Lung (tissue), 12 donors: Measurements from ENCODE around the gene CYP2A13. TPM values are rescaled to one million over a fixed set of nuclear protein-coding genes. Genes with fewer than 3 reads are reported as not detected.

Experiments used
- ATAC-seq: fragments of 200-7000 bp; cut with Tn5 transposase; one replicate; pipeline ENCODE4 v1.9.1; 2020; ENCODE audit warnings: moderate number of reproducible peaks; ENCODE audit not compliant: insufficient read depth, low FRiP score
- DNase-seq, 3 donors: peaks; one replicate each; pipeline ENCODE4 v3.0.0-alpha.2; 2013 to 2017
- H3K27ac ChIP-seq, 2 donors: one replicate each; pipeline ENCODE4 v1.5.1; 2013; ENCODE audit warnings: mild to moderate bottlenecking in 2 of 2, moderate library complexity in 2 of 2, control low read depth in 1 of 2, inconsistent platforms in 1 of 2, low read depth in 1 of 2, low read length in 1 of 2
- H3K27me3 ChIP-seq, 3 donors: one replicate each; pipeline ENCODE4 v1.5.1; 2013; ENCODE audit warnings: low read length in 2 of 3; ENCODE audit not compliant: control insufficient read depth in 3 of 3, insufficient read depth in 3 of 3
- H3K36me3 ChIP-seq, 4 donors: one replicate each; pipeline ENCODE4 v1.5.1; 2013; ENCODE audit warnings: low read length in 4 of 4, mild to moderate bottlenecking in 1 of 4, moderate library complexity in 1 of 4; ENCODE audit not compliant: control insufficient read depth in 4 of 4, insufficient read depth in 4 of 4
- H3K4me1 ChIP-seq, 5 donors: one replicate each; pipeline ENCODE4 v1.5.1; 2013; ENCODE audit warnings: low read length in 5 of 5, mild to moderate bottlenecking in 2 of 5, moderate library complexity in 1 of 5; ENCODE audit not compliant: control insufficient read depth in 5 of 5, insufficient read depth in 5 of 5
- H3K4me3 ChIP-seq: one replicate; pipeline ENCODE4 v1.5.1; 2013; ENCODE audit warnings: mild to moderate bottlenecking, control low read depth, moderate library complexity
- H3K9ac ChIP-seq, 2 donors: one replicate each; pipeline ENCODE4 v1.5.1; 2013; ENCODE audit warnings: low read length in 2 of 2, control low read depth in 1 of 2; ENCODE audit not compliant: insufficient read depth in 1 of 2
- H3K9me3 ChIP-seq, 4 donors: one replicate each; pipeline ENCODE4 v1.5.1; 2013; ENCODE audit warnings: low read length in 3 of 4, mild to moderate bottlenecking in 1 of 4, moderate library complexity in 1 of 4; ENCODE audit not compliant: control insufficient read depth in 4 of 4, insufficient read depth in 3 of 4
- WGBS, 2 donors: extraction: QIAGEN DNeasy Blood & Tissue Kit; methylation state at CpG; one replicate each; pipeline ENCODE4 v1.1.7; 2013; 5-methylcytosine and 5-hydroxymethylcytosine counted together
- polyA plus RNA-seq, 2 donors: library from polyadenylated mRNA; stranded (reverse); fragments of 200-250 nt; gene quantifications; one replicate each; pipeline ENCODE4 v1.2.1, GENCODE V29; 2013
- total RNA-seq, 2 donors: library from RNA; depleted of rRNA in 1 of 2; stranded (reverse); fragments of >200 nt in 1 of 2; gene quantifications; one replicate each; pipeline ENCODE4 v1.2.1, GENCODE V29; 2014 to 2021
- TF ChIP-seq, protein P1 (sequence below): IDR thresholded peaks from 2 replicates; pipeline ENCODE4 v1.5.1; 2012; ENCODE audit warnings: mild to moderate bottlenecking; ENCODE audit errors: control extremely low read depth, extremely low read depth
- donor health status: control.
- donor health status: control.
- donor health status: Bipolar disorder and iron deficiency.
- donor health status: healthy.
- donor health status: DM: yes; HTN: yes; CAD: no.

Gene CYP2A13
- total and polyA plus RNA-seq, 4 donors = 0.18 to 1.3 (median 0.28) TPM

DNA sequence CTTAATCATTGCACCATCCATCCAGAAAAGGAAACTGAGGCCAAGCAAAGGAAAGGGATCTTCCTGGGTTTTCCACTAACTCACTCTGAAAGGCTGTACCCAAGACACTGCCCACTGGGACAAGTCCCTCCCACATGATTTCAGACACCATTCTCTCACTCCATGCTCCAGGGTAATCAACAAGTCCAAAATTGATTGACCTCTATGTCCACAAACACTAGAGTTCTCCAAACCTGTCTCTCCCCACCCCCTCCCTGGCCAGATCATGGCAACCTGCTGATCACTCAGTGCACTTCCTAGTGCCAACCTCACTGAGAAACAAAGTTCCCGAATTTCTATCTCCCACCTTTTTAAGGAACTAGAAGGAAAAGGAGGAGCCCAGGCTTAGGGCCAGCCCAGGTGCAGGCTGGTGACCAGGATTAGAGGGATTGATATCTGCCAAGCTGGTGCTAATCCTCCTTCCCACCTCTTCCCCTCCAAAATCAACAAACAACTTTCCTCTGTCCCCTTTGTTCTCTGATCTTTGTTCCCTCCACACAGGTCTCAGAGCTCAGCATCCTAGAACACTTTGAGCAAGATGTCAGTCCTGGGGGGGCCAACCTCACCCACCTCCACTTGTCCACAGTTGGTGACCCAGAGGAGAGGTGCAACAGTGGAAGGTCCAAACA lies 2.4 kb upstream of the CYP2A13 start:
- Histone ChIP-seq H3K27ac (no peak overlapping the region), H3K36me3 (no peaks in the 10 kb centered on the region), H3K4me1 (no peaks in the 10 kb centered on the region), H3K9me3 (peaks cover 0 to 8% (median 0%) of the 10 kb centered on the region in 4 donors), H3K27me3 (peaks cover 0 to 23% (median 3%) of the 10 kb centered on the region in 3 donors), H3K4me3 (no peak overlapping the region), H3K9ac (no peak overlapping the region)
- WGBS, 2 donors = 48 to 61% methylated on average over 1 of the region's 1 CpG
- DNase-seq = no peak
- TF ChIP-seq, protein P1, sequence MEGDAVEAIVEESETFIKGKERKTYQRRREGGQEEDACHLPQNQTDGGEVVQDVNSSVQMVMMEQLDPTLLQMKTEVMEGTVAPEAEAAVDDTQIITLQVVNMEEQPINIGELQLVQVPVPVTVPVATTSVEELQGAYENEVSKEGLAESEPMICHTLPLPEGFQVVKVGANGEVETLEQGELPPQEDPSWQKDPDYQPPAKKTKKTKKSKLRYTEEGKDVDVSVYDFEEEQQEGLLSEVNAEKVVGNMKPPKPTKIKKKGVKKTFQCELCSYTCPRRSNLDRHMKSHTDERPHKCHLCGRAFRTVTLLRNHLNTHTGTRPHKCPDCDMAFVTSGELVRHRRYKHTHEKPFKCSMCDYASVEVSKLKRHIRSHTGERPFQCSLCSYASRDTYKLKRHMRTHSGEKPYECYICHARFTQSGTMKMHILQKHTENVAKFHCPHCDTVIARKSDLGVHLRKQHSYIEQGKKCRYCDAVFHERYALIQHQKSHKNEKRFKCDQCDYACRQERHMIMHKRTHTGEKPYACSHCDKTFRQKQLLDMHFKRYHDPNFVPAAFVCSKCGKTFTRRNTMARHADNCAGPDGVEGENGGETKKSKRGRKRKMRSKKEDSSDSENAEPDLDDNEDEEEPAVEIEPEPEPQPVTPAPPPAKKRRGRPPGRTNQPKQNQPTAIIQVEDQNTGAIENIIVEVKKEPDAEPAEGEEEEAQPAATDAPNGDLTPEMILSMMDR = no peak
- ATAC-seq = no peak

DNA sequence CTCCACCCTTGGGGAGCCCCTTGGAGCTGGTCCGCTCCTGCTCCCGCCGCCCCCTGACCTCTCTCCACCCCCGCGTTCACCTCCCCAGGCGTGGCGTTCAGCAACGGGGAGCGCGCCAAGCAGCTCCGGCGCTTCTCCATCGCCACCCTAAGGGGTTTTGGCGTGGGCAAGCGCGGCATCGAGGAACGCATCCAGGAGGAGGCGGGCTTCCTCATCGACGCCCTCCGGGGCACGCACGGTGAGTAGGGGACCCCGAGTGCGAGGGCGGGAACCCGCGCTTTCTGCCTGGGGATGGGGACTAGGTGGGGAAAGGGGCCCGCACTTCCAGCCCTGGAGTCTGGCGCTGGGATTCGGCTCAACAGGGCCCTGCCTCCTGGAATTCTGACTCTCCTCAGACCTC lies 1.7 kb downstream of the CYP2A13 start:
- no peaks in the 10 kb centered on the region for H3K36me3 ChIP-seq
- DNase-seq = no peak
- no peak overlapping the region for H3K4me3 ChIP-seq
- ATAC-seq = no peak
- H3K27me3 ChIP-seq = peaks cover 2 to 28% (median 3%) of the 10 kb centered on the region in 3 donors
- 2 to 3% methylated on average over 31 to 32 of the region's 32 CpGs for WGBS, 2 donors
- H3K9ac ChIP-seq = no peak overlapping the region
- TF ChIP-seq, protein P1 = no peak
- no peak overlapping the region for H3K27ac ChIP-seq
- no peaks in the 10 kb centered on the region for H3K4me1 ChIP-seq
- H3K9me3 ChIP-seq = peaks cover 0 to 1% (median 0%) of the 10 kb centered on the region in 4 donors

DNA sequence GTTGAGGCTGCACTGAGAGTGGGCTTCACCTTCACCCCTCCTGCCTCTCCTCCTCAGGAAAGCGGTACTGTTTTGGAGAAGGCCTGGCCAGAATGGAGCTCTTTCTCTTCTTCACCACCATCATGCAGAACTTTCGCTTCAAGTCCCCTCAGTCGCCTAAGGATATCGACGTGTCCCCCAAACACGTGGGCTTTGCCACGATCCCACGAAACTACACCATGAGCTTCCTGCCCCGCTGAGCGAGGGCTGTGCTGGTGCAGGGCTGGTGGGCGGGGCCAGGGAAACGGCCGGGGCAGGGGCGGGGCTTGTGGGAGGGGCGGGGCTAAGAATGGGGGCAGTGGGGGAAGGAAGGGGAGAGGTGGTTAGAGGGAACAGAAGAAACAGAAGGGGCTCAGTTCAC lies 7.5 kb downstream of the CYP2A13 start:
- no peaks in the 10 kb centered on the region for H3K4me1 ChIP-seq
- TF ChIP-seq, protein P1 = no peak
- H3K27ac ChIP-seq = no peak overlapping the region
- H3K9me3 ChIP-seq = peaks cover 0 to 10% (median 0%) of the 10 kb centered on the region in 4 donors
- H3K4me3 ChIP-seq = no peak overlapping the region
- ATAC-seq = no peak
- no peaks in the 10 kb centered on the region for H3K36me3 ChIP-seq
- no peak overlapping the region for H3K9ac ChIP-seq
- DNase-seq = no peak
- peaks cover 0 to 7% (median 2%) of the 10 kb centered on the region in 3 donors for H3K27me3 ChIP-seq
- WGBS, 2 donors = 50 to 59% methylated on average over 15 of the region's 15 CpGs
